Natural killer cell (primary cell): ENCODE measurements around the gene MYOD1. TPM values are rescaled to one million over a fixed set of nuclear protein-coding genes. Genes with fewer than 3 reads are reported as not detected.

Source experiments
- ATAC-seq, 3 donors: fragments of 150-1000 bp in 2 of 3; fragments of 200-7000 bp in 1 of 3; cut with Tn5 transposase; 1 replicate in 1 of 3; 2 replicates in 2 of 3; pipeline ENCODE4 v1.10.0; 2021; ENCODE audit warnings: mild to moderate bottlenecking in 2 of 3, moderate library complexity in 2 of 3
- DNase-seq, 2 donors: peaks; one replicate each; pipeline versions ENCODE4 v3.0.0 to v3.0.0-alpha.2; 2013 to 2021; ENCODE audit warnings: mixed read lengths in 1 of 2
- H3K27ac ChIP-seq: one replicate; pipeline ENCODE4 v1.5.1; 2013; ENCODE audit warnings: mild to moderate bottlenecking, low read length
- H3K27me3 ChIP-seq: one replicate; pipeline ENCODE4 v1.6.1; 2013; ENCODE audit warnings: low read length; ENCODE audit not compliant: control insufficient read depth, insufficient read depth
- H3K36me3 ChIP-seq: one replicate; pipeline ENCODE4 v1.6.1; 2013; ENCODE audit warnings: low read length; ENCODE audit not compliant: control insufficient read depth, insufficient read depth
- H3K4me1 ChIP-seq: one replicate; pipeline ENCODE4 v1.6.1; 2013; ENCODE audit warnings: low read length; ENCODE audit not compliant: control insufficient read depth, insufficient read depth
- H3K4me3 ChIP-seq: one replicate; pipeline ENCODE4 v1.5.1; 2013; ENCODE audit warnings: low read length
- H3K9me3 ChIP-seq: one replicate; pipeline ENCODE4 v1.6.1; 2013; ENCODE audit warnings: low read length; ENCODE audit not compliant: control insufficient read depth, insufficient read depth
- H3K27ac Mint-ChIP-seq, 2 donors: one replicate each; pipeline ENCODE4 v1.8.0; 2022; ENCODE audit warnings: mild to moderate bottlenecking in 2 of 2, mixed read lengths in 2 of 2, moderate library complexity in 1 of 2
- H3K27me3 Mint-ChIP-seq, 2 donors: one replicate each; pipeline ENCODE4 v1.8.0; 2022; ENCODE audit warnings: low read depth in 2 of 2, mixed read lengths in 2 of 2
- H3K36me3 Mint-ChIP-seq: one replicate; pipeline ENCODE4 v1.8.0; 2022; ENCODE audit warnings: mixed read lengths
- H3K4me1 Mint-ChIP-seq, 2 donors: one replicate each; pipeline ENCODE4 v1.8.0; 2022; ENCODE audit warnings: mixed read lengths in 2 of 2
- H3K4me3 Mint-ChIP-seq: one replicate; pipeline ENCODE4 v1.8.0; 2022; ENCODE audit warnings: mild to moderate bottlenecking, moderate library complexity, mixed read lengths
- H3K9me3 Mint-ChIP-seq, 2 donors: one replicate each; pipeline ENCODE4 v1.8.0; 2022; ENCODE audit warnings: mixed read lengths in 2 of 2
- CTCF ChIP-seq: fragments of 200-600 bp; IDR thresholded peaks from one replicate; pipeline ENCODE4 v1.8.0; 2022; ENCODE audit warnings: antibody characterized with exemption
- WGBS: methylation state at CpG from one replicate; pipeline ENCODE4 v1.1.7; 2013; ENCODE audit warnings: missing lambda C conversion rate; ENCODE audit not compliant: insufficient coverage; 5-methylcytosine and 5-hydroxymethylcytosine counted together
- intact Hi-C: fragments of 100-400 bp; cut with micrococcal nuclease; formaldehyde crosslinking; loops from one replicate; pipeline ENCODE4 v1.14.2; 2022
- total RNA-seq, 4 donors: library from RNA; stranded (reverse); fragments of 120-200 nt in 1 of 4; gene quantifications; one replicate each; pipeline versions ENCODE4 v1.2.3 to v1.2.4, GENCODE V29; 2013 to 2022

The MYOD1 gene
- total RNA-seq, 3 donors from 2014 or later (not counting 1 experiment from before 2014, with no cell fraction given): not detected

- no peaks in the 10 kb centered on the region for H3K36me3 Mint-ChIP-seq
- H3K4me3 Mint-ChIP-seq: no peak overlapping the region
- H3K27ac Mint-ChIP-seq: no peak overlapping the region
- Histone ChIP-seq H3K27ac (no peak overlapping the region), H3K4me1 (no peaks in the 10 kb centered on the region), H3K9me3 (no peaks in the 10 kb centered on the region), H3K36me3 (no peaks in the 10 kb centered on the region), H3K4me3 (no peak overlapping the region), H3K27me3 (no peaks in the 10 kb centered on the region)
- H3K4me1 Mint-ChIP-seq: no peaks in the 10 kb centered on the region
- peaks cover 11 to 14% of the 10 kb centered on the region in 2 donors for H3K27me3 Mint-ChIP-seq
- intact Hi-C loops: no loop called here
- ATAC-seq (no peak), DNase-seq (peak in 1 of 2 donors; percentile 2)
- 89% methylated on average over 1 of the region's 2 CpGs for WGBS
- H3K9me3 Mint-ChIP-seq: no peaks in the 10 kb centered on the region
- TF ChIP-seq CTCF: no peak
Observed at GRCh38 chr11:17703951-17704350, 15.4 kb upstream of the MYOD1 start.

- no peak for DNase-seq
- WGBS: 63% methylated on average over 4 of the region's 4 CpGs
- TF ChIP-seq CTCF: no peak
- H3K27ac ChIP-seq: no peak overlapping the region
- Mint-ChIP-seq H3K4me3 (no peak overlapping the region), H3K4me1 (no peaks in the 10 kb centered on the region), H3K36me3 (no peaks in the 10 kb centered on the region), H3K27me3 (peaks cover 9 to 14% of the 10 kb centered on the region in 2 donors), H3K9me3 (no peaks in the 10 kb centered on the region), H3K27ac (no peak overlapping the region)
- H3K27me3 ChIP-seq: no peaks in the 10 kb centered on the region
- no peaks in the 10 kb centered on the region for H3K9me3 ChIP-seq
- H3K4me3 ChIP-seq: no peak overlapping the region
- no peak for ATAC-seq
- intact Hi-C loops: no loop called here
- no peaks in the 10 kb centered on the region for H3K4me1 ChIP-seq
- no peaks in the 10 kb centered on the region for H3K36me3 ChIP-seq
Observed at GRCh38 chr11:17707830-17708229, 11.5 kb upstream of the MYOD1 start.

- H3K9me3 Mint-ChIP-seq: no peaks in the 10 kb centered on the region
Observed at GRCh38 chr11:17711836-17712235, 7.5 kb upstream of the MYOD1 start.

More at GRCh38 chr11:17711836-17712235, 7.5 kb upstream of the MYOD1 start:
- Mint-ChIP-seq H3K4me1 (no peaks in the 10 kb centered on the region), H3K4me3 (no peak overlapping the region), H3K27me3 (peaks cover 0 to 5% of the 10 kb centered on the region in 2 donors), H3K36me3 (no peaks in the 10 kb centered on the region), H3K27ac (no peak overlapping the region)
- no peak overlapping the region for H3K27ac ChIP-seq
- no peak for TF ChIP-seq CTCF
- no peaks in the 10 kb centered on the region for H3K36me3 ChIP-seq
- ATAC-seq (no peak), DNase-seq (no peak)
- 32% methylated on average over 2 of the region's 4 CpGs for WGBS
- intact Hi-C loops: no loop called here
- no peaks in the 10 kb centered on the region for H3K4me1 ChIP-seq
- H3K4me3 ChIP-seq: no peak overlapping the region
- no peaks in the 10 kb centered on the region for H3K27me3 ChIP-seq
- no peaks in the 10 kb centered on the region for H3K9me3 ChIP-seq
